Activated CD8-positive, alpha-beta memory T cell treated with anti-CD3 and anti-CD28 coated beads for 36 hours (primary cell): Measurements from ENCODE around the gene CEMP1. TPM values are rescaled to one million over a fixed set of nuclear protein-coding genes. Genes with fewer than 3 reads are reported as not detected.

ENCODE experiments used
- CTCF ChIA-PET: fragments of 350-600 bp; sonication (Branson Sonifier 250); formaldehyde crosslinking; loops from one replicate; lab custom pipeline; 2021; ENCODE audit warnings: antibody characterized with exemption; lab: Charles Lee
- POLR2A ChIA-PET: fragments of 350-600 bp; sonication (Branson Sonifier 250); formaldehyde crosslinking; loops from one replicate; lab custom pipeline; 2021; ENCODE audit warnings: antibody characterized with exemption; lab: Charles Lee
- total RNA-seq, 2 experiments: library from RNA; stranded (reverse); gene quantifications; one replicate each; pipeline ENCODE4 v1.2.3, GENCODE V29; 2021

Gene CEMP1
- total RNA-seq, 2 experiments from 2014 or later, result not detected

GRCh38 chr16:2496223-2497115, 34.7 kb downstream of the CEMP1 start:
- ChIA-PET CTCF (interaction anchor here (0.6 to 0.7 kb wide), 2 partner anchors 9 to 474 kb away, joined by 3 read pairs; no protein-coding TSS in a partner anchor), POLR2A (no interaction called here)

GRCh38 chr16:2495041-2495440, 36.2 kb downstream of the CEMP1 start:
- POLR2A ChIA-PET, result no interaction called here
- CTCF ChIA-PET, result no interaction called here

- CTCF ChIA-PET, result interaction anchor here (0.6 kb wide), 1 partner anchor 157 kb away, joined by 3 read pairs; no protein-coding TSS in a partner anchor
- POLR2A ChIA-PET, result no interaction called here
Observed at GRCh38 chr16:2494616-2495015, 36.6 kb downstream of the CEMP1 start.

GRCh38 chr16:2493605-2494004, 37.6 kb downstream of the CEMP1 start:
- ChIA-PET POLR2A (no interaction called here), CTCF (no interaction called here)

- POLR2A ChIA-PET, result no interaction called here
Observed at GRCh38 chr16:2492292-2492691, 38.9 kb downstream of the CEMP1 start.

GRCh38 chr16:2490190-2491105, 40.8 kb downstream of the CEMP1 start:
- ChIA-PET CTCF (interaction anchor here (1.1 kb wide), 1 partner anchor 11 kb away, joined by 3 read pairs; no protein-coding TSS in a partner anchor), POLR2A (no interaction called here)

More at GRCh38 chr16:2492292-2492691, 38.9 kb downstream of the CEMP1 start:
- CTCF ChIA-PET, result no interaction called here

- ChIA-PET POLR2A (no interaction called here), CTCF (interaction anchor here (1.1 kb wide), 1 partner anchor 11 kb away, joined by 3 read pairs; no protein-coding TSS in a partner anchor)
Observed at GRCh38 chr16:2489581-2489980, 41.6 kb downstream of the CEMP1 start.

GRCh38 chr16:2487903-2488531, 43.2 kb downstream of the CEMP1 start:
- ChIA-PET POLR2A (interaction anchor here (0.6 kb wide), 2 partner anchors 219 to 238 kb away, joined by 4 to 6 read pairs; no protein-coding TSS in a partner anchor), CTCF (interaction anchor here (0.7 to 1.2 kb wide), 5 partner anchors 11 to 438 kb away, joined by 3 to 7 read pairs (median 4); partner anchors contain the start of gene TBC1D24)

GRCh38 chr16:2487517-2487842, 43.7 kb downstream of the CEMP1 start:
- CTCF ChIA-PET, result interaction anchor here (0.9 to 5.7 kb wide), 3 partner anchors 9 to 65 kb away, joined by 3 to 22 read pairs (median 3); no protein-coding TSS in a partner anchor
- POLR2A ChIA-PET, result no interaction called here

- CTCF ChIA-PET, result interaction anchor here (0.9 to 5.7 kb wide), 2 partner anchors 10 to 14 kb away, joined by 3 to 22 read pairs; no protein-coding TSS in a partner anchor
- POLR2A ChIA-PET, result no interaction called here
Observed at GRCh38 chr16:2486645-2487516, 44.3 kb downstream of the CEMP1 start.

GRCh38 chr16:2485811-2486507, 45.2 kb downstream of the CEMP1 start:
- ChIA-PET CTCF (interaction anchor here (5.7 kb wide), 1 partner anchor 15 kb away, joined by 22 read pairs; no protein-coding TSS in a partner anchor), POLR2A (no interaction called here)

GRCh38 chr16:2484898-2485508, 46.2 kb downstream of the CEMP1 start:
- CTCF ChIA-PET, result interaction anchor here (5.7 kb wide), 1 partner anchor 16 kb away, joined by 22 read pairs; no protein-coding TSS in a partner anchor
- POLR2A ChIA-PET, result no interaction called here

- POLR2A ChIA-PET, result interaction anchor here (0.6 kb wide), 1 partner anchor 146 kb away, joined by 3 read pairs; no protein-coding TSS in a partner anchor
- CTCF ChIA-PET, result interaction anchor here (0.7 to 5.7 kb wide), 2 partner anchors 16 to 411 kb away, joined by 3 to 22 read pairs; no protein-coding TSS in a partner anchor
Observed at GRCh38 chr16:2483939-2484897, 47.0 kb downstream of the CEMP1 start.

- ChIA-PET POLR2A (no interaction called here), CTCF (interaction anchor here (1.0 to 5.7 kb wide), 2 partner anchors 18 to 23 kb away, joined by 4 to 22 read pairs; partner anchors contain the start of gene TEDC2)
Observed at GRCh38 chr16:2482708-2483534, 48.3 kb downstream of the CEMP1 start.

- ChIA-PET POLR2A (no interaction called here), CTCF (interaction anchor here (1.0 to 5.7 kb wide), 2 partner anchors 18 to 22 kb away, joined by 4 to 22 read pairs; partner anchors contain the start of gene TEDC2)
Observed at GRCh38 chr16:2482249-2482648, 49.0 kb downstream of the CEMP1 start.
